OCI-LY1 (cell line): ENCODE measurements around the gene MYO18B.

Experiments used
- H2AFZ ChIP-seq: fragments of 200-600 bp; sonication (generic), shearing (Covaris generic); 2 replicates; pipeline ENCODE4 v1.6.0; 2014; ENCODE audit warnings: antibody characterized with exemption, mild to moderate bottlenecking, low read length
- H3F3A ChIP-seq: fragments of 200-600 bp; sonication (generic), shearing (Covaris generic); 2 replicates; pipeline ENCODE4 v1.6.0; 2014; ENCODE audit warnings: mild to moderate bottlenecking, antibody characterized with exemption, low read length, moderate library complexity; ENCODE audit not compliant: insufficient read depth
- H3K27ac ChIP-seq: fragments of 200-600 bp; sonication (generic); 2 replicates; pipeline ENCODE4 v1.5.1; 2014; ENCODE audit warnings: low read length, mixed run types, mild to moderate bottlenecking, low read depth; ENCODE audit not compliant: poor library complexity, severe bottlenecking
- H3K27me3 ChIP-seq: fragments of 200-600 bp; sonication (generic); 2 replicates; pipeline ENCODE4 v1.6.0; 2014; ENCODE audit warnings: antibody characterized with exemption, mild to moderate bottlenecking, low read length, moderate library complexity; ENCODE audit not compliant: insufficient read depth
- H3K36me3 ChIP-seq: fragments of 200-600 bp; sonication (generic); 2 replicates; pipeline ENCODE4 v1.6.1; 2014; ENCODE audit warnings: mild to moderate bottlenecking, antibody characterized with exemption, low read length, moderate library complexity, mixed read lengths; ENCODE audit not compliant: insufficient read depth
- H3K4me1 ChIP-seq: fragments of 200-600 bp; sonication (generic); 2 replicates; pipeline ENCODE4 v1.5.1; 2014; ENCODE audit warnings: mild to moderate bottlenecking, low read length, moderate library complexity; ENCODE audit not compliant: insufficient read depth, severe bottlenecking
- H3K4me2 ChIP-seq: fragments of 200-600 bp; sonication (generic), shearing (Covaris generic); 2 replicates; pipeline ENCODE4 v1.6.1; 2014; ENCODE audit warnings: low read length
- H3K4me3 ChIP-seq: fragments of 200-600 bp; sonication (generic); 2 replicates; pipeline ENCODE4 v1.5.1; 2014; ENCODE audit warnings: low read length, low read depth, mild to moderate bottlenecking, mixed read lengths; ENCODE audit not compliant: poor library complexity, severe bottlenecking
- H3K79me2 ChIP-seq: fragments of 200-600 bp; shearing (Covaris generic); 2 replicates; pipeline ENCODE4 v1.6.1; 2016; ENCODE audit warnings: mixed run types, low read length, mixed read lengths; ENCODE audit not compliant: insufficient read depth
- H3K9ac ChIP-seq: fragments of 200-600 bp; sonication (generic), shearing (Covaris generic); 2 replicates; pipeline ENCODE4 v1.6.1; 2014; ENCODE audit warnings: mild to moderate bottlenecking, low read length, mixed read lengths
- H3K9me2 ChIP-seq: fragments of 200-600 bp; sonication (generic), shearing (Covaris generic); 2 replicates; pipeline ENCODE4 v1.6.1; 2014; ENCODE audit warnings: low read depth, mild to moderate bottlenecking, low read length, mixed read lengths
- H3K9me3 ChIP-seq: fragments of 200-600 bp; shearing (Covaris generic); 2 replicates; pipeline ENCODE4 v1.6.1; 2014; ENCODE audit warnings: low read length, mixed read lengths
- H4K20me1 ChIP-seq: fragments of 200-600 bp; sonication (generic), shearing (Covaris generic); 2 replicates; pipeline ENCODE4 v1.6.0; 2016; ENCODE audit warnings: mild to moderate bottlenecking, low read length; ENCODE audit not compliant: insufficient read depth
- CTCF ChIP-seq: fragments of 200-600 bp; sonication (generic), shearing (Covaris generic); IDR thresholded peaks from 2 replicates; pipeline ENCODE4 v1.5.1; 2017; ENCODE audit warnings: mild to moderate bottlenecking, antibody characterized with exemption, low read length, moderate library complexity, mixed read lengths
- EZH2 ChIP-seq: fragments of 200-600 bp; sonication (generic), shearing (Covaris generic); IDR thresholded peaks from 2 replicates; pipeline ENCODE4 v1.8.0; 2017; ENCODE audit warnings: borderline replicate concordance, mixed run types, mild to moderate bottlenecking, antibody characterized with exemption, low read length, moderate library complexity, mixed read lengths

MYO18B gene

GRCh38 chr22:25847451-25847850, 105.5 kb downstream of the MYO18B start:
- Histone ChIP-seq H3K79me2 (no peaks in the 10 kb centered on the region), H3K36me3 (no peaks in the 10 kb centered on the region)

GRCh38 chr22:25848954-25849353, 107.0 kb downstream of the MYO18B start:
- Histone ChIP-seq H2AFZ (no peak overlapping the region), H3F3A (no peaks in the 10 kb centered on the region), H3K79me2 (no peaks in the 10 kb centered on the region), H3K9me3 (no peaks in the 10 kb centered on the region), H3K27ac (no peak overlapping the region), H3K4me1 (no peaks in the 10 kb centered on the region), H3K27me3 (no peaks in the 10 kb centered on the region), H4K20me1 (no peaks in the 10 kb centered on the region), H3K4me3 (no peak overlapping the region), H3K9ac (no peak overlapping the region), H3K9me2 (no peaks in the 10 kb centered on the region), H3K36me3 (no peaks in the 10 kb centered on the region), H3K4me2 (no peak overlapping the region)
- no peak for TF ChIP-seq CTCF
- no peak for TF ChIP-seq EZH2

More at GRCh38 chr22:25847451-25847850, 105.5 kb downstream of the MYO18B start:
- H3K9ac ChIP-seq = no peak overlapping the region
- H3K4me3 ChIP-seq = no peak overlapping the region
- H4K20me1 ChIP-seq = no peaks in the 10 kb centered on the region
- H3K4me1 ChIP-seq = no peaks in the 10 kb centered on the region
- no peaks in the 10 kb centered on the region for H3F3A ChIP-seq
- no peak overlapping the region for H2AFZ ChIP-seq
- no peaks in the 10 kb centered on the region for H3K9me2 ChIP-seq
- no peaks in the 10 kb centered on the region for H3K9me3 ChIP-seq
- H3K27me3 ChIP-seq = no peaks in the 10 kb centered on the region
- no peak for TF ChIP-seq EZH2
- no peak for TF ChIP-seq CTCF
- no peak overlapping the region for H3K4me2 ChIP-seq
- no peak overlapping the region for H3K27ac ChIP-seq

GRCh38 chr22:25849522-25849921, 107.5 kb downstream of the MYO18B start:
- no peaks in the 10 kb centered on the region for H3K79me2 ChIP-seq
- H3K4me2 ChIP-seq = no peak overlapping the region
- H3K9me3 ChIP-seq = no peaks in the 10 kb centered on the region
- H3F3A ChIP-seq = no peaks in the 10 kb centered on the region
- no peaks in the 10 kb centered on the region for H3K4me1 ChIP-seq
- H3K4me3 ChIP-seq = no peak overlapping the region
- no peak overlapping the region for H3K9ac ChIP-seq
- H3K36me3 ChIP-seq = no peaks in the 10 kb centered on the region
- H3K9me2 ChIP-seq = no peaks in the 10 kb centered on the region
- no peak overlapping the region for H3K27ac ChIP-seq
- no peaks in the 10 kb centered on the region for H3K27me3 ChIP-seq
- no peaks in the 10 kb centered on the region for H4K20me1 ChIP-seq
- TF ChIP-seq EZH2 = no peak
- no peak for TF ChIP-seq CTCF
- no peak overlapping the region for H2AFZ ChIP-seq
